Osteoblast (primary cell): ENCODE measurements around the gene HTT-AS. TPM values are rescaled to one million over a fixed set of nuclear protein-coding genes. Genes with fewer than 3 reads are reported as not detected.
A peak's percentile ranks its signal among the peaks of the same experiment; 100 is the strongest.

Experiments
- DNase-seq: peaks from one replicate; pipeline ENCODE4 v3.0.0; 2011; ENCODE audit warnings: low spot score, mixed read lengths; ENCODE audit not compliant: insufficient read length; ENCODE audit errors: missing footprints
- H2AFZ ChIP-seq: 2 replicates; pipeline ENCODE4 v1.6.0; 2011; ENCODE audit warnings: mild to moderate bottlenecking, low read length
- H3K27ac ChIP-seq: 2 replicates; pipeline ENCODE4 v1.5.1; 2011; ENCODE audit warnings: mild to moderate bottlenecking, low read depth, low read length, moderate library complexity
- H3K27me3 ChIP-seq: 2 replicates; pipeline ENCODE4 v1.6.0; 2012; ENCODE audit warnings: mild to moderate bottlenecking, control low read depth, inconsistent platforms, low read length, moderate library complexity; ENCODE audit not compliant: insufficient read depth
- H3K36me3 ChIP-seq: 2 replicates; pipeline ENCODE4 v1.5.1; 2011; ENCODE audit warnings: mild to moderate bottlenecking, low read length, control low read depth, moderate library complexity; ENCODE audit not compliant: insufficient read depth
- H3K4me1 ChIP-seq: 2 replicates; pipeline ENCODE4 v1.5.1; 2011; ENCODE audit warnings: mild to moderate bottlenecking, low read length, control low read depth, moderate library complexity; ENCODE audit not compliant: insufficient read depth
- H3K4me2 ChIP-seq: 2 replicates; pipeline ENCODE4 v1.6.0; 2011; ENCODE audit warnings: mild to moderate bottlenecking, low read length; ENCODE audit not compliant: insufficient read depth
- H3K4me3 ChIP-seq: fragments of 200-600 bp; sonication (generic); 3 replicates; pipeline ENCODE4 v1.5.1; 2012; ENCODE audit warnings: mild to moderate bottlenecking, low read length, inconsistent platforms; ENCODE audit not compliant: insufficient read depth
- H3K79me2 ChIP-seq: 2 replicates; pipeline ENCODE4 v1.6.0; 2012; ENCODE audit warnings: mild to moderate bottlenecking, low read length, control low read depth, inconsistent platforms; ENCODE audit not compliant: insufficient read depth
- H3K9me3 ChIP-seq: 2 replicates; pipeline ENCODE4 v1.5.1; 2011; ENCODE audit warnings: low read depth, low read length, control low read depth
- H4K20me1 ChIP-seq: 2 replicates; pipeline ENCODE4 v1.6.0; 2012; ENCODE audit warnings: mild to moderate bottlenecking, low read length, control low read depth; ENCODE audit not compliant: insufficient read depth
- CTCF ChIP-seq: IDR thresholded peaks from 2 replicates; pipeline ENCODE4 v1.5.1; 2011; ENCODE audit warnings: mild to moderate bottlenecking, low read depth, low read length, moderate library complexity; ENCODE audit errors: extremely low read depth
- total RNA-seq: library from RNA; depleted of rRNA; stranded (reverse); fragments of >200 nt; gene quantifications from 2 replicates; pipeline ENCODE4 v1.2.3, GENCODE V29; 2012

The HTT-AS gene
- total RNA-seq, 1 donor: not detected

DNA sequence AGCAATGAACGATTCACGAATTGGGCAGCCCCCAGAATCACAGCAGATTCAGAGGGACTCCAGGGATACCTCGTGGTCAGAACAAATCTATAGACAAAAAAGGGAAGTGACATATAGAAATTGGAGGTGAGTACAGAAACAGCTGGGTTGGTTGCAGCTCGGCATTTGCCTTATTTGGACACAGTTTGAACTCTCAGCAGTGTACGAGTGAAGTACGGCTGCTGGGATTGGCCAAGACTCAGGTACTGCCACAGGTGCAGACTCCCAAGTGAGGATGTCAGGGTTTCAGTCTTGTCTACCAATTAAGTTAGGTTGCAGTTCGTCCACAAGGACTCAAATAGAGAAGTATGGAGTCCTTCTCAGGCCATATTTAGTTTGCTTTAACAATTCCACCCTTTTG is 28.2 kb downstream of the HTT-AS start:
- H2AFZ ChIP-seq: no peak overlapping the region
- H3K27ac ChIP-seq: no peak overlapping the region
- H3K4me1 ChIP-seq: peaks cover 24% of the 10 kb centered on the region
- no peaks in the 10 kb centered on the region for H3K9me3 ChIP-seq
- H3K27me3 ChIP-seq: no peaks in the 10 kb centered on the region
- H3K79me2 ChIP-seq: no peaks in the 10 kb centered on the region
- no peak for TF ChIP-seq CTCF
- no peaks in the 10 kb centered on the region for H4K20me1 ChIP-seq
- no peak for DNase-seq
- no peak overlapping the region for H3K4me2 ChIP-seq
- H3K36me3 ChIP-seq: no peaks in the 10 kb centered on the region
- no peak overlapping the region for H3K4me3 ChIP-seq

DNA sequence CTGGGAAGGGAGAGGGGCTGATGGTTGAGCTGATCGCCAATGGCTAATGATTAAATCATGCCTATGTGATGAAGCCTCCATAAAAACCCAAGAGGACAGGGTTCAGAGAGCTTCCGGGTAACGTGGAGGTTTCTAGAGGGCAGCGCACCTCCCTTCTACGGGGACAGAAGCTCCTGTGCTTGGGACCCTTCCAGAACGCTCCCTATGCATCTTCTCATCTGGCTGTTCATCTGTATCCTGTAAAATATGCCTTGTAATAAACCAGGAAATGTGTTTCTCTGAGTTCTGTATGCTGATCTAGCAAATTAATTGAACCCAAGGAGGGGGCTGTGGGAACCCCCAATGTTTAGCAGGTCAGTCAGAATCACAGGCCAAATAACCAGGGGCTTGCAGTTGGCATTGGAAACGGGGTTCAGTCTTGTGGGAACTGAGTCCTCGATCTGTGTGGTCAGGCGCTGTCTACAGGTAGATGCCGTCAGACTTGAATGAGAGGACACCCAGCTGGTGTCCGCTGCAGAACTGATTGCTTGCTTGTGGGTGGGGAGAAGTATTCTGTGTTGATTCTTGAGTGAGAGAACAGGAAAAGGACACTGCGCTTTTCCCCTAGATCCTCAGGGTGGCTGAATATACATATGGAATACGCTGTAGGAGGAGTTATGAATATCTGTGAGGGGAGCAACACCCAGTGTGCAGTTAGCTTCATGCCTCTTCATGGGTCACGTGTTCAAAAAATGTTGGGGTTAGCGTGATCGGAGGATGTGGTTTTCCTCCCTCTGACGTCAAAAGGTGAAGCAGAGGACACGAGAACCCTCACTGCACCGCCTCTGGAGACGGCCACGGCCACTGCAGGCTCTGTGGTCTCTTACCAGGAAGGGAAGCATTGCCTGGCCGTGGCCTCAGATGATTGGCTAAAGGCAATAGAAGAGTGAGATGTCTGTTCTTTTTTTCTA is 29.2 kb downstream of the HTT-AS start:
- Histone ChIP-seq H3K36me3 (no peaks in the 10 kb centered on the region), H4K20me1 (no peaks in the 10 kb centered on the region), H3K27me3 (no peaks in the 10 kb centered on the region), H3K79me2 (no peaks in the 10 kb centered on the region), H2AFZ (peak overlapping the region; percentile 2), H3K4me3 (peak overlapping the region; percentile 12), H3K27ac (peak overlapping the region; percentile 77), H3K4me2 (peak overlapping the region; percentile 16), H3K9me3 (no peaks in the 10 kb centered on the region), H3K4me1 (peaks cover 24% of the 10 kb centered on the region)
- no peak for DNase-seq
- TF ChIP-seq CTCF: peak; percentile 20

DNA sequence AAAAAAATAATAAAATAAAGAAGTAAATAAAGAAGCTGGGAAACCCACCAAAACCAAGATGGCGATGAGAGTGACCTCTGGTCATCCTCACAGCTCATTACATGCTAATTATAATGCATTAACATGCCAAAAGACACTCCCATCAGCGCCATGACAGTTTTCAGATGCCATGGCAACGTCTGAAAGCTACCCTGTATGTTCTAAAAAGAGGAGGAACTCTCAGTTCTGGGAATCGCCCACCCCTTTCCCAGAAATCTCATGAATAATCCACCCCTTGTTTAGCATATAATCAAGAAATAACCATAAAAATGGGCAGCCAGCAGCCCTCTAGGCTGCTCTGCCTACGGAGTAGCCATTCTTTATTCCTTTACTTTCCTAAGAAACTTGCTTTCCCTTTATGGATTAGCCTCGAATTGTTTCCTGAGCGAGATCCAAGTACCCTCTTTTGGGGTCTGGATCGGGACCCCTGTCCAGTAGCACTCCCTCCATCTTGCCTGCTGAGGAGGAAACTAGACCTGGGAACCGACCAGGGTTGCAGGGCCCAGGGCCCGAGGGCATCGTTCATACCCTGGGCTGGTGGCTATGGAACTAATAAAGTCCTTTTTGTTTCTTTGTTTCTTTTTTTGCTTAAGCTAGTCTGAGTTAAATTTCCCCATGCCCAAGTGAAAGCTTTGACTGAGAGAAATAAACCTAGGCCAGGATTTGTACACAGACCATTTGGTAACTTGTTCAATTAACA is 30.9 kb downstream of the HTT-AS start:
- no peaks in the 10 kb centered on the region for H3K36me3 ChIP-seq
- H3K4me3 ChIP-seq: no peak overlapping the region
- no peak overlapping the region for H3K27ac ChIP-seq
- H2AFZ ChIP-seq: no peak overlapping the region
- no peak for DNase-seq
- no peaks in the 10 kb centered on the region for H3K9me3 ChIP-seq
- H3K79me2 ChIP-seq: no peaks in the 10 kb centered on the region
- no peak for TF ChIP-seq CTCF
- no peaks in the 10 kb centered on the region for H4K20me1 ChIP-seq
- no peaks in the 10 kb centered on the region for H3K27me3 ChIP-seq
- H3K4me2 ChIP-seq: no peak overlapping the region
- peaks cover 21% of the 10 kb centered on the region for H3K4me1 ChIP-seq

DNA sequence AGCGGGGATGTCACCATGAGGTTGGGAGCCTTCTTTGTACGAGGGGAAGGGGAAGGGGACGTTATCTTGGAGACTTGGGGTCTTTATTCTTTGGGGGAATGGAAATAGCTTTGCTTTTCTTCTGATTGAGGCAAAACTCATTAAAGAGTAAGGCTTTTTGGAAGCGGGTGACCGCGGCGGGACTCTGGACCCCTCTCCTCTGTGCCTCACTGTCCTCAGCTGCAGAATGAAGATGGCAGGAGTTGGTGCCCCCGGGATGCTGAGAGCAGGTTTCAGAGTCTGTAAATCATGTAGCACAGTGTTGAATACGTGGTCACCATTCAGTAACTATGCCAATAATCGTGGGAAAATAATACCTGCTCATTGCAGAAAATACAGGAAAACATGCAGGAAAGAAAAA is 32.1 kb downstream of the HTT-AS start:
- Histone ChIP-seq H2AFZ (peak overlapping the region; percentile 92), H3K27me3 (no peaks in the 10 kb centered on the region), H3K27ac (peak overlapping the region; percentile 42), H3K4me2 (peak overlapping the region; percentile 83), H3K9me3 (no peaks in the 10 kb centered on the region), H3K79me2 (no peaks in the 10 kb centered on the region), H4K20me1 (no peaks in the 10 kb centered on the region), H3K4me3 (peak overlapping the region; percentile 76), H3K36me3 (no peaks in the 10 kb centered on the region), H3K4me1 (peaks cover 29% of the 10 kb centered on the region)
- TF ChIP-seq CTCF: no peak
- DNase-seq: peak; percentile 62
